ENCODE data around the gene ABCC5.
A peak's percentile ranks its signal among the peaks of the same experiment; 100 is the strongest.
"Not testable (repeated sequence)": the region's sequence is repeated elsewhere in the genome, so short reads cannot be mapped to it uniquely, and the experiment has no call there.

The ABCC5 gene

GRCh38 chr3:184016169-184016570 is 1.5 kb downstream of the ABCC5 start:
- DNase-seq (ENCODE audit: low read depth): no peak

DNA sequence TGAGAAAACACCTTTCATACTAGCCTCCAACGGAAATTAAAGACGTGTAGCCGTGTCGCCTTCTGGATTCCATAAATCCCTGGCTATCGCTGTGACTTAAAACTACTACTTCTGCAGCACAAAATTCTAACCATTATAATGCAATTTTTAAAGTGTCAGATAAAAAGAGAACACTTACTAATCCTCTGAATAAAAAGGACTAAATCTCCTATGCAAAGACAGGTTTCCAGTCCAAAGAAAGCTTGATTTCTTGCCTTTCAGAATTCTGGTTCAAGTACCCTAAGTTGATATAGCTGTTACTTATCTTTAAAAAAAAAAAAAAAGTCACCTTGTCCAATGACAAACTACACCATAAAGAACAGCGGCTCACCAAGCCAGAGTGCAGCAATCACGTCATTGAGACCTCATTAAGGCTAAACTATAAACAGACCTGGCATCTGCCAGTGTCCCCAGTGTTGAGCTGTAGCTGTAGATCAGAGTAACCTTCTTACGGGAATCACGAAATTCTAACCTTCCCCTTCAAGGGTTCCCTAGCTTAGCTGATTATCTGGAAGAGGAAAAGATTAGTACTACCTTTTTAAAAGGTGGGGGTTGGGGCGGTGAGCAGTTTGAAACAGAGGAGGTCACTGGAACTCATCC is 2.2 kb downstream of the ABCC5 start:
- DNase-seq (ENCODE audit: low read depth): no peak

DNA sequence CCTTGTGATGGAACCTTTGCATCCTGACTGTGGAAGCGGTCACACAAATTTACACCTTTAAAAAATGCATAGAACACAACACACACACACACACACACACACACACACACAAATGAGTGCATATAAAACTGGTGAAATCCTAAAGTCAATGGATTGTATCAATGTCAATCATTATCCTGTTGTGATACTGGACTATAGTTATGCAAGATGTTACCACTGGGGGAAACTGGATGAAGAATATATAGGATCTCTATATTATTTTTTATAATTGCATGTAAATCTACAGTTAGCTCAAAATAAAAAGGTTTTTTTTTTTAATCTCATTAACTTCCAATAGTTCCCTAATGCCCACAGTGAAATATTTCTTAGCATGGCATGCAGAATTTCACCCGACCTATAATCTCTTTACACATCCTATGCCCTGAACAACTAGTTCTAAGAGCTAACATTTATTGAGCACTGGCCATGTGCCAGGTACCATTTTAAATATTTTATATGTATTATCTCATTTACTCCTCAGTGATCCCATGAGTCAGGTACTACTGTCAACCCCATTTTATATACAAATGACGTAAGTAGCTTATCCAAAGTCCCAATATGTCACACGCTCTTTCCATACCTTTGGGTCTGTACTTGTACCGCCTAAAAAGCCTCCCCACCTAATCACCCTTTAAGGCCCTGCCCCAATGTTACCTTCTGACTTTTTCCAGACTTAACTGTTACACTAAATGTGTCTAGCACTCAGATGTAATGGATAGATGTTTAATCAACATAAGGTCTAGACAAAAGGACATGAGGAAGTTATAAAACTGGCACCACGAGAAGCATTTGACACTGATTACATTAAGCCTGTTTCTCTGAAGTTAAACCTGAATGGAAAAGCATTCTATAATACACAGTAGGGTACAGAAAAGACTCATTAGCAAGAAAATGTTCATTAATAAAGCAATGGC is 5.5 kb downstream of the ABCC5 start:
- no peak for DNase-seq (ENCODE audit: low read depth)

DNA sequence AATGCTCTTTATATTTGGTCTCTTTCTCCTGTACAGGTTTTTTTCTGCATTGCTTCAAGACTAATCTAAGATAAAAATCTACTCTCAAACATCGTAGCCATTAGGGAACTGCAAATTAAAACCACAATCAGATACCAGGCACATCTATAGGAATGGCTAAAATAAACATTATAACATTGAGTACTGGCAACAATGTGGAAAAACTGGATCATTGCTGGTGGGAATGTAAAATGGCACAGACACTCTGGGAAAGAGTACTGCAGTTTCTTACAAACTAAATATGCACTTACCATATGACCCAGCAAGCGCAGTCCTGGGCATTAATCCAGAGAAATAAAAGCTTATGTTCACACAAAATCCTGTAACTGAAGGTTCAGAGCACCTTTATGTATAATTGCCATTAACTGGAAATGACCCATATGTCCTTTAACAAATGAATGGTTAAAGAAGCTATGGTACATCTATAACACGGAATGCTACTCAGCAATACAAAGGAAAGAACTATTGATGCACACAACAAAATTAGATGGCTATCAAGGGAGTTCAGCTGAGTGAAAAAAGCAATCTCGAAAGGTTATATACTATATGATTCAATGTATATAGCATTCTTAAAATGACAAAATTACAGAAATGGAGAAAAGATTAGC is 6.3 kb downstream of the ABCC5 start:
- DNase-seq (ENCODE audit: low read depth): no peak

- no peak for DNase-seq (ENCODE audit: low read depth)
These were observed 9.5 kb downstream of the ABCC5 start for GRCh38 chr3:184008161-184008560.

- DNase-seq (ENCODE audit: low read depth): not testable (repeated sequence)
These were observed 10.4 kb downstream of the ABCC5 start for GRCh38 chr3:184007143-184007813.

DNA sequence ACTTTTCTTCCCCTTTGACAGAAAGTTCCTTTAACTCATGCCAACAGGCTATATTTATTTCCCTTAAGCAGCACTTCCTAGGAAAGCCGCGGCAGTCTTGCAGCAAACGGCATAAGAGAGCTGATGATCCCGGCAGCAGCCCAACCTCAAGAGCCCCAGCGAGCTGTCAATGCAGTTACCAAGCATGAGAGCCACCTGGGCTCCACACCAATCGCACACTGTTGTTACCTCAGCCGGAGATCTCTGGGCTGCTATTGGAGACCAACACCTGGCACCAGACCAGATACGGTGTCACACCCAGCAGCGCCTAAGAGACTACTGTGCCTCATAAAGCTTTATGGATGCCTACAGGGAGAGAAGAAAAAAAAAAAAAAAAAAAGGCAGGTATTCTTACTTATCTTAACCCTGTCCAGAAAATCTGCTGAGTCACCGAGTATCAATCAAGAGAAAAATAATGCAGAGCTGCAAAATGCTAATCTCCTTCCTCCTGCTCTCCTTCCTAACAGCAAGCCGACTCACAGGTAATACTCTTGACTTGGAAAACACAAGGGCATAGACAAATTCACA is 11.7 kb downstream of the ABCC5 start:
- no peak for DNase-seq (ENCODE audit: low read depth)

DNA sequence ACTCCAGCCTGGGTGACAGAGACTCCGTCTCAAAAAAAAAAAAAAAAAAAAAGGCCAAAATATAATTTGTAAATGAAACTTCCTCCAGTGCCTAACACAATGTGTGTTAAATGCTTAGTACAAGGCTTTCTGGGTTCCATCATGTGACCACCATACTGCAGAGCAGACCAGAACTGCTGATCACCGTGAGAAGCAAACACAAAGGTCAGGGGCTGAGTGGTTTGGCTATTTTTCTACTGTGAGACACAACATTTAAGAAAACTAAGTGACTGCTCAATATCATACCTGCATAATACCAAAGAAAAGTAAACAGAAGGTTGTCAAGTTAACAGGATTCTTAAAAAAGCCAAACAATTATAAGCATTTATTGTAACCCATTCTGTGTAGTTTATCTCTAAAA is 13.2 kb downstream of the ABCC5 start:
- no peak for DNase-seq (ENCODE audit: low read depth)

GRCh38 chr3:184003187-184003967 is 14.3 kb downstream of the ABCC5 start:
- peak; percentile 30 for DNase-seq (ENCODE audit: low read depth)

DNA sequence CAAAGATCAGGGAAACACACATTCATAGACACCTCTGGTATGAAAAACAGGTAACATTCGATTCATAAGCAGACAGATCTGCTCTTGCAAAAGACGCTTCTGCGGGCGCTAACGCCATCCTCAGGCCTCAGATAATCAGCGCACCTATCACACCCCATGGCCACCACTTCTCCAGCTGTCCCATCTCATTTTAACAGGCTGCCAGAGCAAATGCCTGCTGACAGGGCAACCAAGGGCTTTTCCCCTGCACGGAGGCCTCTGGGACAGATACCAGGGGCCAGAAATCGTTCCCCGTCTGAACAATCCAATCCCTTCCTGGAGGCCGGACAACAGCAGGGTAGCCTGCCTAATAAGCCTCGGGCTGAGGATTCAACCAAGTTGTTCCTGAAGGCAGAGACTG is 15.2 kb downstream of the ABCC5 start:
- DNase-seq (ENCODE audit: low read depth): no peak

GRCh38 chr3:184001761-184002160 is 15.9 kb downstream of the ABCC5 start:
- DNase-seq (ENCODE audit: low read depth): no peak

GRCh38 chr3:183991403-183991802 is 26.3 kb downstream of the ABCC5 start:
- DNase-seq (ENCODE audit: low read depth): no peak

DNA sequence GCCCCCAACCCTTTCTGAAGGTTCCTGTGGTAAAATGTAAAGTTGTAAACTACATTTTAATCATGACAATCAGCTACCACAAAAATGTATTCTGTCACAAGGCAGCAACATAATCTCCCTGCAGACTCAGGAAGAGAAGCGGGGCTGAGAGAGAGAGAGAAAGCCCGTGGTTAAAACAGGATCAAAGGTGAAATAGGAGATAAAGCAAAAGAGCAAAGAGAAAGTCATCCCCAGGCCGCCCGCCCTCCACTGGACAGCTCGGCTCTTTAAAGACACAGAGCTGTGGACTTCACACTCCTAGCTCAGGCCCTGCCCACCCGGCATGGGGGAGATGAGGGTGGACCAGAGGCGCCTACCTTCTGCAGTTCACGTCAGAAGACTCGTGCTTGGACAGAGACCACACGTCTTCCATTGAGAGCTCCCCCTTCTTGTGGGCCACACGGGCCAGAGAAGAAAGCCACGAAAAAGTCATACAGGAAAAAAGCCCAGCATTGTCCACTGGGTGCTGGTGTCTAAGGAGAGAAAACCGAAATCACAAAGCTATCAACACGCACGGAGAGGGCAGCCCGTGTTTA is 29.4 kb downstream of the ABCC5 start:
- no peak for DNase-seq (ENCODE audit: low read depth)

GRCh38 chr3:183987000-183987600 is 30.6 kb downstream of the ABCC5 start:
- no peak for DNase-seq (ENCODE audit: low read depth)

GRCh38 chr3:183984749-183985729 is 32.6 kb downstream of the ABCC5 start:
- no peak for DNase-seq (ENCODE audit: low read depth)

- no peak for DNase-seq (ENCODE audit: low read depth)
These were observed 33.5 kb downstream of the ABCC5 start for GRCh38 chr3:183984127-183984740.

GRCh38 chr3:183981990-183982644 is 35.6 kb downstream of the ABCC5 start:
- no peak for DNase-seq (ENCODE audit: low read depth)

GRCh38 chr3:183980403-183980802 is 37.3 kb downstream of the ABCC5 start:
- no peak for DNase-seq (ENCODE audit: low read depth)

Measured in stromal cell of bone marrow (primary cell).